GM19193 (cell line): ENCODE measurements around the gene KLHL3.

Source experiments
- POLR2A ChIP-seq: IDR thresholded peaks from 4 replicates; pipeline ENCODE4 v1.6.1; 2011; ENCODE audit not compliant: insufficient read depth, insufficient read length; ENCODE audit errors: extremely low read depth

Gene KLHL3

DNA sequence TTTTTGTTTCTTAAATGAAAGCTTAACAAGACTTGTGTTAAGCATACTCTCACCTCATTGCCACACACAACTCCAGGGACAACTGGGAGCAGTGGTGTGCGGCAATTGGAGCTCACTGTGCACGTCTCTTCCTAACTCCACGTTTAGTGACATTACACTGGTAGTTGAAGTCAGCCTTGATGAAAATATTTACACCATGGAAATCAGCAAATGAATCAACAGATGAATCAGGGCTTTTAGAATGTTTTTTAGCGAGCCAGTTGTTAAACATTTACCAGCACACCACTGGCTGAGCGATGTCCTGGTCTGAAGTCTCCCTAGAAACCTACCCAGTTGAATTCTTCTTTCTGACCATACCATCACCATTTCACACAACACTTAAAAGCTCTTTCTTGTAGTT lies 67.3 kb downstream of the KLHL3 start:
- TF ChIP-seq POLR2A: no peak

DNA sequence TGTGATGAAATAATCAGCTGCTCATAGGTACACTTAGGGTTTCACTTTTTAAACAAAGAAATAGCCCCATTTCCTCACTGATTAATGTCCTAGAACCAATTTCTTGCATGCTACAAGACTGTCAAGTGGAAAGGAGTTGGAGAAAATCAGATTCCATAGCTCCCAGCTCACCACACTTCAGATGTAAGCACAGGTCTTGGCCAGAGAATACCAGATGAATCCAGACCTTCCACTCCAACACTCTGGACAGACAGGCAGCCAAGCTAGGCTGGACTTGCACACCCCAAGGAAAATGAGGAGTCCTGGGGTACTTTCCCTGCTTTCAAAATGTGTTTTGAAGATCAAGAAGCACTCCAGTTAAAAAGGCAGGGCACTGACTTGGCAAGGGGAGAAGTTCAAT lies 68.5 kb downstream of the KLHL3 start:
- no peak for TF ChIP-seq POLR2A

GRCh38 chr5:137666901-137667300 lies 69.0 kb downstream of the KLHL3 start:
- TF ChIP-seq POLR2A: no peak

GRCh38 chr5:137666461-137666850 lies 69.4 kb downstream of the KLHL3 start:
- TF ChIP-seq POLR2A: no peak

DNA sequence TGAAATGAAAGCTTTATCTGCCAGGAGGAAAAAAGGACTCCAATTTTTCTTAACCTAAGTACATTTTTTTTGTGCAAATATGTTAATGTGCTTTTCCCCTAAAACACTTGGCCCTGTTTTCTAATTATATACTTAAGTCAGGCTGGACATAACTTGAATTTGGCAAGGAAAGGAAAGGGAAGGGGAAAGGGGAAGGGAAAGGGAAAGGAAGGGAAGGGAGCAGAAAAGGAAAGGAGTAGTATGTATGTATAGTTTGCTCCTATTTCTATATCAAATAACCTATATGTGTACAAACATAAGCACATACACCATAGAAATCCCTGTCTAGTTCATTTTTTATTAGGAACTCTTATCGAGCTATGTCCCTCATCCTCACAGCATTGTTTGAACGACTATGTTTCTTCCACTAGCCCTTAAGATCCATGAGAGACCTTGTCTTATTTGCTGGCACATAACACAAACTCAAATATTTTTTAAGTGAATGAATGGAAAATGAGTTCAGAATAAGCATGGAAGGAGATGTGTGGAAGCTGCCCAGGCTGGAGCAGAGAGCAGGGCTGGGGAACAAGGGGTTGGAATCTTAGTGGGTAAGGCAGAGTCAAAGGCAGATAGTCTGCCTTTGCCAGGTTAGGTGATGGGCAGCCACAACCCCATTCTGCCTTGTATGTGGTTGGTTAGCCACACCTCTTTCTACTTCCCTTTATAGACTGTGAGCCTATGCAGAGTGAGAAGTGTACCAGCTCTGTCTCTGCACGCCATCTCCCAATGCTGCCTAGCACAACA lies 70.0 kb downstream of the KLHL3 start:
- TF ChIP-seq POLR2A: no peak

DNA sequence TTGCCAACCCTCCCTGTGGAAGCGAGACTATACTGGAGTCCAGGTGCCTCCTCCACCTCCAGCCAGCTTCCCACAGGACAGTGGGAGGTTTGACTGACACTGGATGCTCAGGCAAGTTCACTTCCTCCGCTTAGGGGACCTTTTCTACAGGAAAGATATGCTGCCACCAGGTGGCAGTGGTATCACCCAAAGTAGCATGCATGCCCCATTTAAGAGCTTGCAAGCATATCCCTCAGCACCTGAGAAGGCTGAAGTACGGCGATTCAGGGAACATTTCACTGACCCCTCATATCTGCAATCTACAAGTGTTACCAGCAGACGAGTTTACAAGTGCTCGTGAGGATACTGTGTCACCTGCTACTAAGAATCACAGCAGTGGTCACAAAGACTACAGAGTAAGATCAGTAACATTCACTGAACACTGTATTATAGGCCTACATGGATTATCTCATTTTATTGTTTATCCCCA lies 75.5 kb downstream of the KLHL3 start:
- TF ChIP-seq POLR2A: no peak

DNA sequence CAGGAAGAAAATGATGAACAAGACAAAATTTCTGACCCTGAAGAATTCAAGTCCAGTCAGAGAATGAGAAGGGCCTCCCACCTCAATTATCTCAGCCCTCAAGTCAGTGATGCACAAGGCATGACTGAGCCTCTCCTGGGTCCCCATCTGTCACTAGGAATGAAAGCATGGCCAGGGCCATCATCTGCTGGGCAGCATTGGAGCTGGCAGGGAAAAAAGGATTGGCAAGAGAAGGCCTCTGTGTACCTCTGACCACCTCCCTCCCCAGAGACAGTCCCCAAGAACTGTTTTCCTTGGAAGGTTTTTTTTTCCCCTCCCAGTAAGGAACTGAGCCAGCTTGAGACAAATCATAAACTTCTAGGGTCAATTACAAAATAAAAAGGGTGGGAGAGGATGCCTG lies 76.7 kb downstream of the KLHL3 start:
- TF ChIP-seq POLR2A: no peak

- no peak for TF ChIP-seq POLR2A
Observed at GRCh38 chr5:137658324-137658723, 77.6 kb downstream of the KLHL3 start.

DNA sequence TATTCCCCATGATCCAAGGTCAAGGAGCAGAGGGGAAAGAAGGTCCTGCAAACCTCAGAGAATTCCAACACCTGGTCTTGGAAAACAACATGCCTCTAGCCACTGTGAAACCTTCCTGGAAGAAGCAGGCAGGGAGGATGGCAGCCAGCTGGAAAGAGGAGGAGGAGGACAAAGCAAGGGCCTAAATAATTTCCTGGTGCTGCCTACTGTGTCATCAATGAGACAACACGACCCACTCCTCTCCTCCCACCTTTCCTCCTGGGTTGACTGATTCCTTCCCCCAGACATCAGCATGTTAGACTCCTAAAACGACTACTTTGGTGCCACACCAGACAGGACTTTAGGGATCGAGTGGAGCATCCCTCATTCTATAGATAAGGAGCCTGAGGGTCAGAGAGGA lies 78.8 kb downstream of the KLHL3 start:
- no peak for TF ChIP-seq POLR2A

- no peak for TF ChIP-seq POLR2A
Observed at GRCh38 chr5:137656558-137656957, 79.3 kb downstream of the KLHL3 start.

DNA sequence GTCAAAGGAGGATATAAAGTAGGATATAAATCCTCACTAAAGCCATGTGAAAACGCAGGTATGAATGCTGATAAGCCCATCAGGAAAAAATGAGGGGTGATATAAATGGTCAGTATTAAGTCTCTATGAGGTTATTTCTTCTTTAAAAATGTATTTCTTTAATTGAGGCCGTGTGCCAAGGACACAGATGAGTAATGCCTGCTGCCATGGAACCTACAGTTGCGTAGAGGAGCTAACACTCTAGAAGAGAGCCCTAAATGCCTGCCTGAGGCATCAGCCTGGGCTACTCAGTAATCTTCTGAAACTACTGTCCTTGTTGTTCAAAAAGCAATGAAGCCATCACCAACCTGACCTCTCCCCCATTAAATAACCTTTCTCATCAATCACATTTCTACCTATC lies 84.9 kb downstream of the KLHL3 start:
- TF ChIP-seq POLR2A: no peak

DNA sequence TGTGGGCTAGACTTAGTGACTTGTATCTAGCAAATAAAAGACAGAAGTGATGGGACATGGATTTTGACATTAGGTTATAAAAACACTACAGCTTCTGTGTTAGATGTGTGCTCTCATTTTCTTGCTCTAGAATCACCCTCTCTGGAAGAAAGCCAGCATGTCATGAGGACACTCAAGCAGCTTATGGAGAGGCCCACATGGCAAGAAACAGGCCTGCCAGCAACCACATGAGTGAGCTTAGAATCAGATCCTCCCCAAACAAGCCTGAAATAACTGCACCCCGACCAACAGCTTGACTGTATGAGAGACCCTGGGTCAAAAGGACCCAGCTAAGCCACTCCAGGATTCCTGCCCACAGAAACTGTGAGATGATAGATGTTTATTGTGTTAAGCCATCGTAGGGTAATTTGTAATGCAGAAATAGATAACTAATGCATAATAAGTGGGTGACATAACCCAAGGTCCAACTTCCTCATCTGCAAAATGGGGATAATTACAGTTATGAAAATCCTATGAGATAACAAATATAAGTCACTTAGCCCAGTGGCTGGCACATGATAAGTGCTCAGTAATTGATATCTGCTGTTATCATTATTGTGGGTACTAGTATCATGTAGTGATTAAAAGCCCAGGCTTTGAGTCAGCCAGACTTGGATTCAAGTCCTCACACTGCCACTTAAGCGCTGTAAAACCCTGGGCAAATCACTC lies 86.5 kb downstream of the KLHL3 start:
- no peak for TF ChIP-seq POLR2A

DNA sequence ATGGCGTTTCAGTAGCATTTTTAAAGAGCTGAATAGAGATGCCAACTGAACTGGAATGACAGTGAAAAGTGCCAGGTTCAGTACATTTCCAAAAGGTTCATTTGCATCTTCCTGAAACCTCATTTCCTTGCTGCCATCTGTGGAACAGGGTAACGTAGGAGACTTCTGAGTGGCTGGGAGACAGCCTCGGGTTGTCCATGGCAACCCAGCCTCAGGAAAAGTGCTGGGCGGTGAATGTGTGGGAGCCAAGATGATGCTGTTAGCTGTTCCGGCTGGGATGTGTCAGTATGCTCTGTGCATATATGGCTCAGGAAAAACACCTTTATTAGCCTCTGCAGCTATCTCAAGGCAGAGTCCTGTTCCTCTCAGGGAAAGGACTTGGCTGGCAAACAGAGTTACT lies 87.5 kb downstream of the KLHL3 start:
- no peak for TF ChIP-seq POLR2A

DNA sequence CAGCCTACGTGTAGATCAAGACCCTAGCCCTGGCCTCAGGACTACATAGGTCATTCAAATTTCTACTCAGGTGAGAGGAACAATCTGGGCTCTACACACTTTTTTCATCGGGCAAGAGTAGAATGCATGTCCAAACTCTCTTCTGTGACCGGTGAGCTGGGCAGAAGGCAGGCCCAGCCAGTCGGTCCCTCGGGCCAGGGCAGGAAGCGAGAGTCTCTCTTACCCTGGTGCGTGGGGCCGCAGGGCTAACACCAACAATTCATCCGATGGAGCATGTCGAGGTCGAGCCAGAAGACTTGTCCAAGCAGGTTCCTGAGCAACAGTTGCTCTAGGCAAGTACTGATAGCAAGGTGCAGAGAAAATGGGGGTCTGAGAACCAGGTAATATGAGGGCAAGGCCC lies 88.5 kb downstream of the KLHL3 start:
- TF ChIP-seq POLR2A: no peak

DNA sequence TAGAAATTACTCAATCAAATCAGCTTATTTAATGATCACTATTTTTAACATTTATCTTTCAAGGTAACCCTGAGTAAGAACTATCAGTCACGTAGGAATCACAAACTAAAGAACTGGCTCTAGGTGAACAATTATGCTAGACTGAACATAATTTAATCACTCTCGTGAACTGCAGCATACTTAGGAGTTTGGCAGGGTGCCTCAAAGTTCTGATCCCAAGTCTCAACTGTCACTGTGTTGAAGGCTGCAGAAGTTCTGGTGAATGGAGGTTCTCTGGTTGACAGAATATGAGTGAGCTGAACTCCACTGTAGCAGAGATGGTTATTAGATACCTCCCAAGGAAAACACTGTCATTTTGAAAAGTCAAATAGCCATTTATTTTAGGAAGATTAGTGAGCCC lies 89.1 kb downstream of the KLHL3 start:
- no peak for TF ChIP-seq POLR2A

- no peak for TF ChIP-seq POLR2A
Observed at GRCh38 chr5:137642091-137642490, 93.8 kb downstream of the KLHL3 start.
